Measurements from ENCODE around the gene FMN1.

FMN1 gene

DNA sequence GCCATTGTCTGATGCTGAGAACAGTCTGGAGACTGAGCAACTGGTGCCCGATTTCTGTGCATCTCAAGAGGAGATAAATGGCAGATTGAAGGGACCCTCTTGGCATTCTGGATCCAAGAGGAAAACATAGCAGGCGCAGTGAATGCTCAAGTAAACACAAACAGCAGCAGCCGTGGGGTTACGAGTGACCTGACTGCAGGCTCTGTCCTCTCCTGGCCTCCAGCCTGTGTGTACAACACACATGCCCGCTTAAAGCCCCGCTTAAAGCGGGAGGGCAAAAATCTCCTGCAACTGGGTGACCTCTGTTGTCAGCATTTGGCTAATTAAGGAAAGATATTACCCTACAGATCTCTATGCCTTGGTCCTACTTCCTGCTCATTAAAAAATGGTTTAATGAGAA, 356.2 kb downstream of the FMN1 start:
- Mint-ChIP-seq H3K9me3 (peaks cover under 1% of the 10 kb centered on the region), H3K4me3 (no peak overlapping the region), H3K36me3 (ENCODE audit: low read depth) (no peaks in the 10 kb centered on the region), H3K27me3 (no peaks in the 10 kb centered on the region), H3K4me1 (ENCODE audit: low read depth) (peaks cover 12% of the 10 kb centered on the region), H3K27ac (no peak overlapping the region)
- intact Hi-C loops (cut with micrococcal nuclease): no loop called here

- Mint-ChIP-seq H3K4me1 (ENCODE audit: low read depth) (peaks cover 12% of the 10 kb centered on the region), H3K4me3 (no peak overlapping the region), H3K27me3 (peaks cover under 1% of the 10 kb centered on the region), H3K36me3 (ENCODE audit: low read depth) (no peaks in the 10 kb centered on the region), H3K9me3 (peaks cover 4% of the 10 kb centered on the region), H3K27ac (no peak overlapping the region)
- intact Hi-C loops (cut with micrococcal nuclease): no loop called here
Measured at GRCh38 chr15:32837935-32838334, 356.6 kb downstream of the FMN1 start.

DNA sequence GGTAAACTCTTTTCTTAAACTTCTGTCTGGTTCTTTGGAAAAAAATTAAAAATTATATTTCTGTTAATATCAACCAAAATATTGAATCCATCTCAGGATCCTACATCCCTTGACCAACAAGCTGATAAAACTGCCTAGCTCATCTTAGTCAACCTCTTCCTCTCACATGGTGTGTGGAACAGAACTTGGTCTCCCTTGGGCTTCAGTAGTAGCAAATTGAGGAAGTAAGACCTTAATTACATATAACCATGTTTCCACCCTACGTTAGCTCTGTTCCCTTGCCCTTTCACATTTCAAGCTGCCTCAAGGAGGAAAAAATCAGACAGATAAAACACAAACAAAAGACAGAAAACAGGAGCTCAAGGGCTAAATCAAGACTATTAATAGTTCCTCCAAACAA, 360.4 kb downstream of the FMN1 start:
- Mint-ChIP-seq H3K27me3 (peaks cover 3% of the 10 kb centered on the region), H3K4me1 (ENCODE audit: low read depth) (peaks cover 12% of the 10 kb centered on the region), H3K4me3 (no peak overlapping the region), H3K27ac (no peak overlapping the region), H3K9me3 (peaks cover 9% of the 10 kb centered on the region), H3K36me3 (ENCODE audit: low read depth) (no peaks in the 10 kb centered on the region)
- intact Hi-C loops (cut with micrococcal nuclease): no loop called here

DNA sequence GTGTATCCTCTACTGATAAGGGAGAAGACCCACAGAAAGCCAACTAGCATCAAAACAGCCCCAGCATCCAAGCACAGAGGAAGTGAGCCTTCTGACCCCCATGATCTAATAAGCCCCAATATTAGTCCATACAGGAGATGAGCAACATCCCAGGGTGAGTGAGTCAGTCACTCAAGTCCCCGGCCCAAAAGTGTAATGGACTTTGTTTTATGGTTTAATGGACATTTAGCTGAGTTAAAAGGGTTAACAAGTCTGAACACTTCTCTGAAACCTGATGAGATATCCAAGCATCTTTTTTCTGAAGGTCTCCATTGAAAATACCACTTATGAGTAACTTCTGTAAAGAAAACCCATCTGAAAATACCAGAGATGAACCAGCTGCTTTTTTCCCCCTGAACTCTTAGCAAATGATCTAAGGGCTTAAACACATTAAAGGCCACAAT, 361.1 kb downstream of the FMN1 start:
- Mint-ChIP-seq H3K27me3 (peaks cover 3% of the 10 kb centered on the region), H3K36me3 (ENCODE audit: low read depth) (no peaks in the 10 kb centered on the region), H3K4me3 (no peak overlapping the region), H3K9me3 (peaks cover 9% of the 10 kb centered on the region), H3K27ac (no peak overlapping the region), H3K4me1 (ENCODE audit: low read depth) (peaks cover 12% of the 10 kb centered on the region)
- intact Hi-C loops (cut with micrococcal nuclease): no loop called here

DNA sequence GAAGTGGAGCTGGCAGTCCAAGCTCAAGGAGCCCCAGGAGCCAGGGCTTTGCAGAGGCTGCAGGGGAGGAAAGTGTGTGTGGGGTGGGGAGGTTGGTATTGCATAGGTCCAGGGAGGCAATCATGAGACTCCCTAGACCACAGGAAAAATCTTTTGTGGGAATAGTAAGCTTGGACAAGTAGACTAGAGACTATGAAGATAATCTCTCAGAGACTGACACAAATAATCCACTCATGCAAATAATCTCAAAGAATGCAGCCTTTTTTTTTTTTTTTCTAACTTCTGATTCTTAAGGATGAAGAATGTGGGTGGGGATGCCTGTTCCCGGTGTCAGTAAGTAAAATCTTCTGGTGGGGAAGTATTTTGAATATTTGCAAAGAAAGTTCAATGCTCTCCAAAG, 363.0 kb downstream of the FMN1 start:
- peaks cover 3% of the 10 kb centered on the region for H3K27me3 Mint-ChIP-seq
- H3K9me3 Mint-ChIP-seq: peaks cover 9% of the 10 kb centered on the region
- H3K36me3 Mint-ChIP-seq (ENCODE audit: low read depth): no peaks in the 10 kb centered on the region
- no peak overlapping the region for H3K27ac Mint-ChIP-seq
- intact Hi-C loops (cut with micrococcal nuclease): no loop called here
- no peak overlapping the region for H3K4me3 Mint-ChIP-seq
- peaks cover 12% of the 10 kb centered on the region for H3K4me1 Mint-ChIP-seq (ENCODE audit: low read depth)

DNA sequence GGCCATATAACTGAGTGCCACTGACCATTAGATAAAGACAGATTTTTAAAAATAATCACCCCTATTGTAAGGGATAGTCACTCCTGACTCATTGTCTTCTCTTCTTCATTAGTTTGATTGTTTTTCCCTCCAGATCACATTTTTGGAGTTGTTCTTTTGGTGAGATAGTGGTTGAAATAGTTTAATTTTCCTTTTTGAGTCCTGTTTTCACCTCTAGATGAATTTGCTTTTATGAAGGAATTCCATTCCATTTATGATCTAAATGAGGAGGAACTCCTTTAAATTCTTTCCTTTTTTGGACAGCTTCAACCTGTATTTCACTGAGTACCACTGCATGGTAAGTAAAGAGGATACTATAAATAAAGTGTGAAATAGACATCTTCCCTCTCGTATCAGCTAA, 364.3 kb downstream of the FMN1 start:
- Mint-ChIP-seq H3K4me3 (no peak overlapping the region), H3K27me3 (peaks cover 3% of the 10 kb centered on the region), H3K36me3 (ENCODE audit: low read depth) (no peaks in the 10 kb centered on the region), H3K9me3 (peaks cover 9% of the 10 kb centered on the region), H3K27ac (no peak overlapping the region), H3K4me1 (ENCODE audit: low read depth) (peaks cover 12% of the 10 kb centered on the region)
- intact Hi-C loops (cut with micrococcal nuclease): no loop called here

DNA sequence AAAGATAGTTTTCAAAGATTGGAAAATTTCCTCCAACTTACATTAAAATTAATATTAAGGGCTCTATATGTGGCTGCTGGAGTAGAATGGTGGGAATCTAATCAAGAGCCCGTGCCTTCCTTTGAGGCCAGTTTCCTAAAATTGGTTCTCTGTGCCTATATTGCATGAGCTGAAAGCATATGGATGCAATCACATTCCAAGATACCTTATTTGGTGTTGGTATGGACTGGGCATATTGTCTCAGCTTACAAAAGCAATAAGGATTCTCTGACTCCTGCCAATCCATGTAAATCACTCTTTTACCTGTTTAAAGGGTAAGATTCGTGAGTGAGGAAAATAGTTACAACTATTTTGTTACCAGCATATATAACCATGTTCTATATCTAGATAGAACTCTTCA, 365.1 kb downstream of the FMN1 start:
- Mint-ChIP-seq H3K36me3 (ENCODE audit: low read depth) (no peaks in the 10 kb centered on the region), H3K27ac (no peak overlapping the region), H3K4me1 (ENCODE audit: low read depth) (peaks cover 8% of the 10 kb centered on the region), H3K9me3 (peaks cover 9% of the 10 kb centered on the region), H3K4me3 (no peak overlapping the region), H3K27me3 (peaks cover 3% of the 10 kb centered on the region)
- intact Hi-C loops (cut with micrococcal nuclease): no loop called here

DNA sequence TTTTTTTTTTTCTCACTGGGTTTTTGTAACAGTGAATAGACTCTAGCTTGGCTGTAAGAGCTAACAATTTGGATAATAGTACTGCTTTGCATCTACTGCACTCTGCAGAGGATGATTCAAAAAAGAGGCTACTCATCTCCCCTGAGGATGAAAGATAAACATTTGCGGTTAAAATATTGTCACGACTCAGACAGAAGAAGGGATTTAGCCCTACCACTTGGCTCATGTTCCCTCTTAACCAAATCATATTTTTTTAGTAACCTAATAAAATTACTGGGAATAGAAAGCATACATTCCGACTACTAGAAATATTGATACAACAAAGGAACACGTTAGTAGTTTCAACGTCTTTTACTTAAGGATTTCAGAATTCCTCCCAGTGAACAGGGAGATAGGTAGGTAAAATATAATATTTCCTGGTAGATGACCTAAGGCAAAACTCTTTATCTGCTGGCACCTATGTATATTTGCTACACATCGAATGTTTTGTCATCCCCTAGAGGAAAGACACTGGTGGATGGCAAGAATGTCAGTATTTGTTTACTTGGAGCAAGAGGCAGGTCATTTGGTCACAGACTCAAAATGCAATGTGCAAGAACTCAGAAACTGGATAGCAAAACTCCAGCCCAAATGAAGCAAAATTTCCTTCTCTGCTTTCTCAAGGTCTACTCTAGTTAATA, 365.9 kb downstream of the FMN1 start:
- H3K9me3 Mint-ChIP-seq: peaks cover 9% of the 10 kb centered on the region
- H3K4me3 Mint-ChIP-seq: no peak overlapping the region
- H3K4me1 Mint-ChIP-seq (ENCODE audit: low read depth): peaks cover under 1% of the 10 kb centered on the region
- H3K36me3 Mint-ChIP-seq (ENCODE audit: low read depth): no peaks in the 10 kb centered on the region
- intact Hi-C loops (cut with micrococcal nuclease): no loop called here
- no peak overlapping the region for H3K27ac Mint-ChIP-seq
- H3K27me3 Mint-ChIP-seq: peaks cover 3% of the 10 kb centered on the region

- peaks cover 2% of the 10 kb centered on the region for H3K27me3 Mint-ChIP-seq
Measured at GRCh38 chr15:32826685-32827084, 367.8 kb downstream of the FMN1 start.

GRCh38 chr15:32825219-32825618, 369.3 kb downstream of the FMN1 start:
- no peaks in the 10 kb centered on the region for H3K36me3 Mint-ChIP-seq (ENCODE audit: low read depth)
- no peak overlapping the region for H3K27ac Mint-ChIP-seq
- intact Hi-C loops (cut with micrococcal nuclease): no loop called here
- peaks cover under 1% of the 10 kb centered on the region for H3K27me3 Mint-ChIP-seq
- no peaks in the 10 kb centered on the region for H3K4me1 Mint-ChIP-seq (ENCODE audit: low read depth)
- H3K4me3 Mint-ChIP-seq: no peak overlapping the region
- no peaks in the 10 kb centered on the region for H3K9me3 Mint-ChIP-seq

More at GRCh38 chr15:32826685-32827084, 367.8 kb downstream of the FMN1 start:
- Mint-ChIP-seq H3K4me1 (ENCODE audit: low read depth) (no peaks in the 10 kb centered on the region), H3K27ac (no peak overlapping the region), H3K9me3 (no peaks in the 10 kb centered on the region), H3K36me3 (ENCODE audit: low read depth) (no peaks in the 10 kb centered on the region), H3K4me3 (no peak overlapping the region)
- intact Hi-C loops (cut with micrococcal nuclease): no loop called here

DNA sequence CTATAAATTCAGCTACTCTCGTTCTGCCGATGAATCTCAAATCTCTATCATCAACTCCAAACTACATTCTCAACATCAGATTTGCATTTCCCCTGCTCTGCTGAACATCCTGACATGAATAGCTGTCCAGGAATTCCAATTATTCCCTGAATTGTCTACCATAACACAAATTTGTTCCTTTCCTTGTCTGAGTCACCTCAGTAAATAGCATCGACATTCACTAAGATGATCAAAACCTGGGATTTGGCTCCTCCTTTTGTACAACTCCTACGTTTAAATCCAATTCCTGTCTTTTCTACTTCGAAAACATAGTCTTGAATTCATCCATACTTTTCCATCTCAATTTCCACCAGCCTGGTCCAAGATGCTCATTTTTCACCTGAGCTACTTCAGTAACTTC, 369.7 kb downstream of the FMN1 start:
- Mint-ChIP-seq H3K27ac (no peak overlapping the region), H3K27me3 (no peaks in the 10 kb centered on the region), H3K36me3 (ENCODE audit: low read depth) (no peaks in the 10 kb centered on the region), H3K4me3 (no peak overlapping the region), H3K9me3 (no peaks in the 10 kb centered on the region), H3K4me1 (ENCODE audit: low read depth) (no peaks in the 10 kb centered on the region)
- intact Hi-C loops (cut with micrococcal nuclease): no loop called here

DNA sequence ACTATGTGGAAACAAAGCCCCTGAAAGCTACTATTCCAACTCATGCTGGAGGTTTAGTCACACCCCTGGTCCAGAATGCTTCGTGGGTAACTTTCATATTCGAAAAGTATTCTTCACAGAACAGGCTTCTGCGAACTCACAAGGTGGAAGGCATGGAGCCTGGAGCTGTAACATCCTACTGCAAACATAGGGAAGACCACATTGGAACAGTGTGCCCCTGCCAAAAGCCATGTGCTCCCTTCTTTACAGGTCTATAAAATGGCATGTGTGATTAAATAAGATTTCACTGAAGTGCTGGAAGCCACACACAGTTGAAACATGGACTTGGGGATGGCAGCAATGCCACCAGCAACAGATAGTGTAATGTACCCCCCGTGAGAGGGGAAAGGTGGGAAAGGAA, 370.8 kb downstream of the FMN1 start:
- intact Hi-C loops (cut with micrococcal nuclease): no loop called here
- H3K4me1 Mint-ChIP-seq (ENCODE audit: low read depth): no peaks in the 10 kb centered on the region
- no peaks in the 10 kb centered on the region for H3K36me3 Mint-ChIP-seq (ENCODE audit: low read depth)
- H3K4me3 Mint-ChIP-seq: no peak overlapping the region
- no peaks in the 10 kb centered on the region for H3K27me3 Mint-ChIP-seq
- no peak overlapping the region for H3K27ac Mint-ChIP-seq
- no peaks in the 10 kb centered on the region for H3K9me3 Mint-ChIP-seq

DNA sequence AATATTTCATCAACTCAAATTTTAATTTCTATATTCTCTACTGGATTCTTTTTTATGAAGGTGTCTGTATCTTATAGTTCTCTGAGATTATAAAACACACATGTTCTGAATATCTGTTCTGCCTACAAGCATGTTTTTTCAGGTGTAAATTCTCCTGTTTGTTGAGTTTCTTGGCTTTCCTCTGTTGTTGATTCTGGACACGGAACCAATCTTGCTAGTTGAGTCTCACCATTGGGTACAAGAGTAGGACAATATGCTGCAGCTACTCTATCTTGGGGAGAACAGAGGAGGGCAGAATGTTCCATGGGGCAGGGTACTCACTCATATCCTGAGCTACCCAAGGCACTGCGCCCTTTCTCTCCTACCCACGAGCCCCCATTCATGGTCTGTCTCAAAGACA, 371.8 kb downstream of the FMN1 start:
- Mint-ChIP-seq H3K27me3 (no peaks in the 10 kb centered on the region), H3K4me1 (ENCODE audit: low read depth) (no peaks in the 10 kb centered on the region), H3K4me3 (no peak overlapping the region), H3K9me3 (no peaks in the 10 kb centered on the region), H3K27ac (no peak overlapping the region), H3K36me3 (ENCODE audit: low read depth) (no peaks in the 10 kb centered on the region)
- intact Hi-C loops (cut with micrococcal nuclease): no loop called here

- H3K27ac Mint-ChIP-seq: no peak overlapping the region
- no peaks in the 10 kb centered on the region for H3K27me3 Mint-ChIP-seq
- intact Hi-C loops (cut with micrococcal nuclease): no loop called here
- no peaks in the 10 kb centered on the region for H3K36me3 Mint-ChIP-seq (ENCODE audit: low read depth)
- H3K4me3 Mint-ChIP-seq: no peak overlapping the region
- no peaks in the 10 kb centered on the region for H3K4me1 Mint-ChIP-seq (ENCODE audit: low read depth)
- no peaks in the 10 kb centered on the region for H3K9me3 Mint-ChIP-seq
Measured at GRCh38 chr15:32819448-32819847, 375.1 kb downstream of the FMN1 start.

- no peak overlapping the region for H3K4me3 Mint-ChIP-seq
- H3K4me1 Mint-ChIP-seq (ENCODE audit: low read depth): no peaks in the 10 kb centered on the region
- intact Hi-C loops (cut with micrococcal nuclease): no loop called here
- no peaks in the 10 kb centered on the region for H3K9me3 Mint-ChIP-seq
- H3K27me3 Mint-ChIP-seq: no peaks in the 10 kb centered on the region
- H3K27ac Mint-ChIP-seq: no peak overlapping the region
- no peaks in the 10 kb centered on the region for H3K36me3 Mint-ChIP-seq (ENCODE audit: low read depth)
Measured at GRCh38 chr15:32818758-32819447, 375.6 kb downstream of the FMN1 start.
